ENCODE measurements around the gene YY1AP1. TPM values are rescaled to one million over a fixed set of nuclear protein-coding genes. Genes with fewer than 3 reads are reported as not detected.
"Not testable (repeated sequence)": the region's sequence is repeated elsewhere in the genome, so short reads cannot be mapped to it uniquely, and the experiment has no call there.

The YY1AP1 gene
- total and polyA plus RNA-seq, 2 experiments from 2014 or later, result 28.1 to 50.1 TPM

GRCh38 chr1:155669233-155670162 lies 19.1 kb downstream of the YY1AP1 start:
- H3K9me2 ChIP-seq (ENCODE audit: insufficient read depth), result no peaks in the 10 kb centered on the region
- WGBS, 2 experiments (ENCODE audit: low coverage in 1 of 2, low lambda C conversion rate in 2 of 2, missing lambda C conversion rate in 2 of 2), result 94 to 97% methylated on average over 5 of the region's 5 CpGs
- no peak overlapping the region for H3K27ac ChIP-seq
- H3K9me3 ChIP-seq (ENCODE audit: low read depth), result no peaks in the 10 kb centered on the region
- H3K36me3 ChIP-seq (ENCODE audit: low read depth), result peaks cover 72% of the 10 kb centered on the region
- no peaks in the 10 kb centered on the region for H3K27me3 ChIP-seq (replicated peaks; ENCODE audit: insufficient read depth)
- no peak overlapping the region for H3K4me2 ChIP-seq (ENCODE audit: unreplicated experiment)
- 0 out of 2 replicates have a peak, but pooled peaks cover 8% of the 10 kb centered on the region for H3F3A ChIP-seq (ENCODE audit: insufficient read depth)
- in situ Hi-C loops (cut with MboI), result no loop called here
- H4K20me1 ChIP-seq (ENCODE audit: insufficient read depth), result no peaks in the 10 kb centered on the region
- no peak for TF ChIP-seq EZH2 (IDR thresholded peaks at IDR 0.05; ENCODE audit: insufficient read depth, poor library complexity, severe bottlenecking)
- TF ChIP-seq EZH2phosphoT487 (IDR thresholded peaks at IDR 0.05; ENCODE audit: insufficient read depth, low read depth), result no peak
- DNase-seq, result no peak
- H3K79me2 ChIP-seq (ENCODE audit: insufficient read depth), result peaks cover 42% of the 10 kb centered on the region
- no peaks in the 10 kb centered on the region for H3K4me1 ChIP-seq (ENCODE audit: insufficient read depth)
- no peak overlapping the region for H2AFZ ChIP-seq
- H3K9ac ChIP-seq, result no peak overlapping the region
- no peak overlapping the region for H3K4me3 ChIP-seq

DNA sequence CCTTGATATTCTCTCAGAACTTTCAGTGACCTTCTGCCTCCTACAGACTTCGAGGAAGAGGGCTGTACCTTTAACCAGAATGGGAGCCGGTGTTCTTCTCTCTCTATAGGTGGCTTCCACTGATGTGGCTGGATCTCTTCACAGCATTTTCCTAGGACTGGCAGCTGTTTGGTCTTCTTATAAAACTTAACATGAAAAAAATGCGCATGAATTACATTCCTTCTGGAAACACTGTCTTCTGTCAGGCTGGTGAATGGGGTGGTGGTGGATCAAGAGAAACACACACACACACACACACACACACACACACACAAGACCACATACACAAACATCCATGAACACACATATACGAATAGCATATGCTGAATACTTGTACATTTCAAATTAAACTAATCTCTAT lies 27.3 kb downstream of the YY1AP1 start:
- peaks cover 34% of the 10 kb centered on the region for H3K36me3 ChIP-seq (ENCODE audit: low read depth)

DNA sequence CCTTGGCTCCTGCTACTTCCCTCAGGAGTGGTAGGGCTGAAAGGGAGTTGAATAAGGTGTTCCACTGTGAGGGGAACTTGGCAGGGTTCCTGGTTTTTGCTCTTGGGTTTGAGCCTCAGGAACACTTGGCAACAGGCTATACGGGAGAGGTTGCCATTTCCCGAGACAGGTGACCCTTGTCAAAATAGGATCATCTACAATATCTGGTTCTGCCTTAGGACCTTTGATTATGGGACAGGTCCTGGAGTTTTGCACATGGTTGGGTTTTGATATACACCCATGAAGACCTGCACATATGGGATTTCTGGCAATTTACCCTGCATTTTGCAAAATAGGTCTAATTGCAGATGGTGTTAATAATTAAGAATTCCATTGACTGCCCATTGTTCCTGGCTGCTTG lies 31.1 kb downstream of the YY1AP1 start:
- Histone ChIP-seq H3K27me3 (replicated peaks; ENCODE audit: insufficient read depth) (no peaks in the 10 kb centered on the region), H3K36me3 (ENCODE audit: low read depth) (peaks cover 17% of the 10 kb centered on the region), H3K4me1 (ENCODE audit: insufficient read depth) (no peaks in the 10 kb centered on the region), H3F3A (ENCODE audit: insufficient read depth) (peaks cover 19% of the 10 kb centered on the region), H3K79me2 (ENCODE audit: insufficient read depth) (no peaks in the 10 kb centered on the region), H3K9me2 (ENCODE audit: insufficient read depth) (no peaks in the 10 kb centered on the region), H3K27ac (no peak overlapping the region), H3K4me2 (ENCODE audit: unreplicated experiment) (no peak overlapping the region), H4K20me1 (ENCODE audit: insufficient read depth) (no peaks in the 10 kb centered on the region), H2AFZ (no peak overlapping the region), H3K9ac (no peak overlapping the region), H3K4me3 (no peak overlapping the region), H3K9me3 (ENCODE audit: low read depth) (no peaks in the 10 kb centered on the region)
- 55 to 65% methylated on average over 2 of the region's 2 CpGs for WGBS, 2 experiments (ENCODE audit: low coverage in 1 of 2, low lambda C conversion rate in 2 of 2, missing lambda C conversion rate in 2 of 2)
- in situ Hi-C loops (cut with MboI), result no loop called here
- DNase-seq, result no peak
- TF ChIP-seq EZH2phosphoT487 (IDR thresholded peaks at IDR 0.05; ENCODE audit: insufficient read depth, low read depth), result no peak
- TF ChIP-seq EZH2 (IDR thresholded peaks at IDR 0.05; ENCODE audit: insufficient read depth, poor library complexity, severe bottlenecking), result no peak

More for the DNA sequence above, 27.3 kb downstream of the YY1AP1 start:
- in situ Hi-C loops (cut with MboI); H3K9me3 ChIP-seq (ENCODE audit: low read depth); H3K27me3 ChIP-seq (replicated peaks; ENCODE audit: insufficient read depth); H3K4me3 ChIP-seq; H3K79me2 ChIP-seq (ENCODE audit: insufficient read depth); H3K9ac ChIP-seq; H4K20me1 ChIP-seq (ENCODE audit: insufficient read depth); H3K4me1 ChIP-seq (ENCODE audit: insufficient read depth); H2AFZ ChIP-seq; DNase-seq; H3K27ac ChIP-seq; H3K9me2 ChIP-seq (ENCODE audit: insufficient read depth); H3K4me2 ChIP-seq (ENCODE audit: unreplicated experiment): not testable (repeated sequence)
- 81 to 84% methylated on average over 4 of the region's 4 CpGs for WGBS, 2 experiments (ENCODE audit: low coverage in 1 of 2, low lambda C conversion rate in 2 of 2, missing lambda C conversion rate in 2 of 2)
- peaks cover 12% of the 10 kb centered on the region; the same call in 1 of the 2 replicates for H3F3A ChIP-seq (ENCODE audit: insufficient read depth)

DNA sequence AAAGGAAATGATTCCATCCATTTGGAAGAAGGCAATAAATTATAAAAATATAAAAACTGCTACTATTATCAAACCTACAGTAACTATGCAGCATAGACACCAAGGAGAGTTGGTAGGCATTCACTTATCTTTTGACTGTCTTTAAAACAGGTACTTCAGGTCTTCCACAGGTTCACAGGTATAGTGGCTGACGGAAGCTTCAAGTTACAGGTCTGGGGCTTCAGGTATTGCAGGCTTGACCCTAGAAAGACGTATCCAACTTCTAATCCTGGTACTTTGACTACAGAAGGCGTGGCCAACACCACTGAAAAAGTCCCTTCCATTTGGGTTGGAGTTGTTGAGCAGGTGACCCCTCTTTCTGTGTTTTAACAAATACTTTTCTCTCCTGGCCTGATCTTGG lies 35.6 kb downstream of the YY1AP1 start:
- Histone ChIP-seq H3K4me3 (no peak overlapping the region), H3K4me2 (ENCODE audit: unreplicated experiment) (no peak overlapping the region), H3K9ac (no peak overlapping the region), H3K27me3 (replicated peaks; ENCODE audit: insufficient read depth) (no peaks in the 10 kb centered on the region), H2AFZ (no peak overlapping the region), H3K4me1 (ENCODE audit: insufficient read depth) (peaks cover 18% of the 10 kb centered on the region), H3F3A (ENCODE audit: insufficient read depth) (peaks cover 46% of the 10 kb centered on the region), H3K79me2 (ENCODE audit: insufficient read depth) (peaks cover 2% of the 10 kb centered on the region; the same call in 1 of the 2 replicates), H3K9me2 (ENCODE audit: insufficient read depth) (no peaks in the 10 kb centered on the region), H3K36me3 (ENCODE audit: low read depth) (no peaks in the 10 kb centered on the region), H3K9me3 (ENCODE audit: low read depth) (no peaks in the 10 kb centered on the region), H3K27ac (no peak overlapping the region), H4K20me1 (ENCODE audit: insufficient read depth) (no peaks in the 10 kb centered on the region)
- no peak for DNase-seq
- 80 to 88% methylated on average over 3 of the region's 3 CpGs for WGBS, 2 experiments (ENCODE audit: low coverage in 1 of 2, low lambda C conversion rate in 2 of 2, missing lambda C conversion rate in 2 of 2)
- TF ChIP-seq EZH2 (IDR thresholded peaks at IDR 0.05; ENCODE audit: insufficient read depth, poor library complexity, severe bottlenecking), result no peak
- no peak for TF ChIP-seq EZH2phosphoT487 (IDR thresholded peaks at IDR 0.05; ENCODE audit: insufficient read depth, low read depth)
- in situ Hi-C loops (cut with MboI), result no loop called here
